BE2C (cell line): ENCODE results near the gene PARP8.

Experiments
- DNase-seq: peaks from one replicate; pipeline ENCODE4 v3.0.0-alpha.2; 2020
- H3K27me3 ChIP-seq: fragments of 250-450 bp; sonication (Bioruptor Pico); 2 replicates; pipeline ENCODE4 v1.5.1; 2020; ENCODE audit warnings: mild to moderate bottlenecking
- H3K36me3 ChIP-seq: fragments of 250-450 bp; sonication (Bioruptor Pico); 2 replicates; pipeline ENCODE4 v1.5.1; 2020; ENCODE audit warnings: mild to moderate bottlenecking
- H3K4me1 ChIP-seq: fragments of 250-450 bp; sonication (Bioruptor Pico); 2 replicates; pipeline ENCODE4 v1.5.1; 2020
- H3K4me3 ChIP-seq: 2 replicates; pipeline ENCODE4 v1.5.1; 2011; ENCODE audit warnings: low read depth, low read length
- H3K9me3 ChIP-seq: fragments of 250-450 bp; sonication (Bioruptor Pico); 2 replicates; pipeline ENCODE4 v1.5.1; 2020
- CTCF ChIP-seq: IDR thresholded peaks from 2 replicates; pipeline ENCODE4 v1.5.1; 2012; ENCODE audit warnings: mild to moderate bottlenecking, low read depth, low read length

PARP8 gene

GRCh38 chr5:50717651-50718050 is 51.2 kb downstream of the PARP8 start:
- TF ChIP-seq CTCF: no peak
- no peak for DNase-seq
- no peak overlapping the region for H3K4me3 ChIP-seq
- H3K27me3 ChIP-seq: no peaks in the 10 kb centered on the region
- no peaks in the 10 kb centered on the region; the same call in 1 of the 2 replicates for H3K9me3 ChIP-seq
- no peaks in the 10 kb centered on the region for H3K36me3 ChIP-seq
- H3K4me1 ChIP-seq: no peaks in the 10 kb centered on the region

- no peaks in the 10 kb centered on the region for H3K9me3 ChIP-seq
- TF ChIP-seq CTCF: no peak
- no peaks in the 10 kb centered on the region for H3K4me1 ChIP-seq
These were observed 53.7 kb downstream of the PARP8 start for GRCh38 chr5:50720061-50720710.

GRCh38 chr5:50722223-50722622 is 55.8 kb downstream of the PARP8 start:
- Histone ChIP-seq H3K36me3 (no peaks in the 10 kb centered on the region), H3K27me3 (no peaks in the 10 kb centered on the region), H3K4me1 (no peaks in the 10 kb centered on the region), H3K4me3 (no peak overlapping the region), H3K9me3 (no peaks in the 10 kb centered on the region)
- DNase-seq: no peak
- no peak for TF ChIP-seq CTCF

More at GRCh38 chr5:50720061-50720710, 53.7 kb downstream of the PARP8 start:
- Histone ChIP-seq H3K27me3 (no peaks in the 10 kb centered on the region), H3K4me3 (no peak overlapping the region), H3K36me3 (no peaks in the 10 kb centered on the region)
- no peak for DNase-seq

- Histone ChIP-seq H3K9me3 (no peaks in the 10 kb centered on the region), H3K36me3 (no peaks in the 10 kb centered on the region), H3K4me3 (no peak overlapping the region), H3K4me1 (no peaks in the 10 kb centered on the region), H3K27me3 (no peaks in the 10 kb centered on the region)
- TF ChIP-seq CTCF: no peak
- no peak for DNase-seq
These were observed 57.8 kb downstream of the PARP8 start for GRCh38 chr5:50724262-50724661.

GRCh38 chr5:50725800-50726474 is 59.5 kb downstream of the PARP8 start:
- TF ChIP-seq CTCF: no peak
- Histone ChIP-seq H3K27me3 (no peaks in the 10 kb centered on the region), H3K36me3 (no peaks in the 10 kb centered on the region), H3K4me1 (no peaks in the 10 kb centered on the region), H3K9me3 (no peaks in the 10 kb centered on the region), H3K4me3 (no peak overlapping the region)
- DNase-seq: no peak

GRCh38 chr5:50726475-50727148 is 60.2 kb downstream of the PARP8 start:
- no peak for TF ChIP-seq CTCF
- Histone ChIP-seq H3K36me3 (no peaks in the 10 kb centered on the region), H3K9me3 (no peaks in the 10 kb centered on the region), H3K4me3 (no peak overlapping the region), H3K27me3 (no peaks in the 10 kb centered on the region), H3K4me1 (no peaks in the 10 kb centered on the region)
- DNase-seq: no peak
